Spleen (tissue), 11 donors: ENCODE data around the gene GRIN1. TPM values are rescaled to one million over a fixed set of nuclear protein-coding genes. Genes with fewer than 3 reads are reported as not detected.

Experiments
- DNase-seq: peaks from one replicate; pipeline ENCODE4 v3.0.0-alpha.2; 2020
- H3K27ac ChIP-seq, 8 donors: fragments of 200-600 bp; sonication (generic) in 7 of 8; 1 replicate in 4 of 8; 2 replicates in 4 of 8; pipeline versions ENCODE4 v1.5.0 to v1.8.0; 2016 to 2021; ENCODE audit warnings: inconsistent platforms in 4 of 8, mild to moderate bottlenecking in 4 of 8, moderate library complexity in 1 of 8
- H3K27me3 ChIP-seq, 7 donors: fragments of 200-600 bp; sonication (generic) in 6 of 7; replicated peaks in 1 of 7; 1 replicate in 4 of 7; 2 replicates in 3 of 7; pipeline versions ENCODE4 v1.5.0 to v1.8.0; 2016 to 2021; ENCODE audit warnings: inconsistent platforms in 3 of 7, mild to moderate bottlenecking in 1 of 7
- H3K36me3 ChIP-seq, 6 donors: fragments of 200-600 bp; sonication (generic) in 5 of 6; 1 replicate in 4 of 6; 2 replicates in 2 of 6; pipeline versions ENCODE4 v1.5.0 to v1.8.0; 2016 to 2021; ENCODE audit warnings: inconsistent platforms in 2 of 6
- H3K4me1 ChIP-seq, 6 donors: fragments of 200-600 bp; sonication (generic) in 5 of 6; 1 replicate in 3 of 6; 2 replicates in 3 of 6; pipeline versions ENCODE4 v1.5.0 to v1.8.0; 2016 to 2021; ENCODE audit warnings: inconsistent platforms in 3 of 6
- H3K4me3 ChIP-seq, 8 donors: fragments of 200-600 bp; sonication (generic) in 7 of 8; 1 replicate in 4 of 8; 2 replicates in 4 of 8; pipeline versions ENCODE4 v1.5.0 to v1.8.0; 2016 to 2021; ENCODE audit warnings: inconsistent platforms in 4 of 8, mild to moderate bottlenecking in 4 of 8, moderate library complexity in 2 of 8
- H3K9me3 ChIP-seq, 8 donors: fragments of 200-600 bp; sonication (generic) in 7 of 8; 1 replicate in 4 of 8; 2 replicates in 4 of 8; pipeline versions ENCODE4 v1.5.0 to v1.8.0; 2016 to 2021; ENCODE audit warnings: inconsistent platforms in 4 of 8
- CTCF ChIP-seq, 11 experiments: fragments of 200-600 bp in 7 of 11; fragments of 450-650 bp in 4 of 11; sonication (generic) in 4 of 11; IDR thresholded peaks in 8 of 11; conservative IDR thresholded peaks in 3 of 11; 1 replicate in 7 of 11; 2 replicates in 4 of 11; pipeline versions ENCODE4 v1.4.0 to v1.8.0; 2016 to 2021; ENCODE audit warnings: antibody characterized with exemption in 11 of 11, inconsistent platforms in 4 of 11, mild to moderate bottlenecking in 1 of 11
- POLR2A ChIP-seq, 3 donors: fragments of 450-650 bp; IDR thresholded peaks; one replicate each; pipeline ENCODE4 v1.5.1; 2017; ENCODE audit warnings: antibody characterized with exemption in 3 of 3, mild to moderate bottlenecking in 1 of 3
- POLR2AphosphoS5 ChIP-seq, 3 donors: sonication (generic); formaldehyde crosslinking; IDR thresholded peaks; one replicate each; pipeline ENCODE4 v1.5.1; 2017; ENCODE audit warnings: antibody characterized with exemption in 3 of 3
- WGBS, 5 donors: extraction: QIAGEN DNeasy Blood & Tissue Kit in 3 of 5; methylation state at CpG; one replicate each; pipeline versions ENCODE4 v1.1.5 to v1.1.7; 2013 to 2018; 5-methylcytosine and 5-hydroxymethylcytosine counted together
- intact Hi-C: fragments of 100-400 bp; cut with DNase I; formaldehyde crosslinking; loops from one replicate; pipeline ENCODE4 v1.15.0; 2023; ENCODE audit warnings: low total_unique reads
- polyA plus RNA-seq, 3 donors: library from polyadenylated mRNA; stranded (reverse); fragments of 200-250 nt; gene quantifications; one replicate each; pipeline ENCODE4 v1.2.1, GENCODE V29; 2013
- total RNA-seq, 7 donors: library from RNA; depleted of rRNA in 3 of 7; stranded (reverse); fragments of >200 nt in 3 of 7; fragmentation: NEBNext Ultra II Directional in 4 of 7; extraction: Animal tissue kit (Norgen Biotek cat#: 25700) in 4 of 7; gene quantifications; one replicate each; pipeline versions ENCODE4 v1.1.0 to v1.2.1, GENCODE V29; 2016 to 2021
- donor health status: healthy with polysubstance abuse.
- donor health status: DM: no; HTN: no; CAD: no; lungs with moderate emphysema.
- donor health status: DM: no; HTN: no; CAD: no.
- donor health status: Bipolar disorder and iron deficiency.
- donor health status: healthy.
- donor health status: DM: no; HTN: no; CAD: no.
- donor health status: DM: yes; HTN: yes; CAD: no.

The GRIN1 gene
- total and polyA plus RNA-seq, 10 donors, result 0.03 to 0.70 (median 0.05) TPM; not detected in 6

DNA sequence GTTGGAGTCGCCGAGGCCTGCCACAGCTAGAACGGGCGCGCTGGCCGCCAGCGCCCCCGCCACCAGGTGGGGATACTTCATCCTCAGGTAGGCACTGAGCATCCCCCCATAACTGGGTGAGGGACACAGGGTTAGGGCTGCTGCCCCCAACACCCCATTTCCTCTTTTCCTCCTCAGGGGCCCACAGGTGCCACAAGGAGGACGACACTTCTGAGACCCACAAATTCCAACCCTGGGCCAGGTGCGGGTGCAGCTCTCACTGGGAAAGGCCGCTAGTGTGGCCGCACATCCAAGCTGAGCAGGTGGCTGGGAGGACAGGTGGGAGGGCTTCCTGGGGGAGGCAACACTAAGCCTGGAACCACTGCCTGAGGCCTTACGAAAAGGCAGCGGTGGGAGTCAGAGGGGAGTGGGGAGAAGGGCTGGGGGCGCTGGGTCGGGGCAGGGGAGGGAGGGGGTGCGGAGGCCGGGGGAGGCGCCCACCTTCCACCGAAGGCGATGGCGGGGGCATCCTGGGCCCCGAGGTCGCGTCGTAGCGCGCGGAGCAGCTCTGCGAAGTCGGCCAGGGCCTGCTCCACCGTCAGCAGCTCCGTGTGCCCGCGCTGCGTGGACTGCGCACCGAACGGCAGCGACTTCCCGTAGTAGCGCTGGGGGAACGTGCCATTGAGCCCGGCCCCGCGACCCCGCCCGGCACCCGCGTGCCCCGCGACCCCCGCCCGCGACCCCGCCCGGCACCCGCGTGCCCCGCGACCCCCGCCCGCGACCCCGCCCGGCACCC lies 25.4 kb upstream of the GRIN1 start:
- TF ChIP-seq CTCF (IDR thresholded peaks at IDR 0.05 in 8 of 11, conservative IDR thresholded peaks at IDR 0.05 in 3 of 11) (no peak), POLR2AphosphoS5 (IDR thresholded peaks at IDR 0.05) (peak in 1 of 3 donors; percentile 3)
- H3K36me3 ChIP-seq, result peaks cover 0 to 49% (median 42%) of the 10 kb centered on the region in 6 donors
- H3K4me3 ChIP-seq, result peak overlapping the region in 6 of 8 donors; percentile 17 to 94 (median 72)
- intact Hi-C loops, result no loop called here
- H3K4me1 ChIP-seq, result peaks cover 8 to 33% (median 20%) of the 10 kb centered on the region in 6 donors
- no peak for DNase-seq
- no peaks in the 10 kb centered on the region for H3K27me3 ChIP-seq
- H3K9me3 ChIP-seq, result no peaks in the 10 kb centered on the region
- WGBS, 5 donors, result 32 to 57% (median 40%) methylated on average over 20 to 64 of the region's 66 CpGs
- H3K27ac ChIP-seq, result peak overlapping the region in 1 of 8 donors; percentile 79

GRCh38 chr9:137114220-137114612 lies 24.7 kb upstream of the GRIN1 start:
- Histone ChIP-seq H3K9me3 (no peaks in the 10 kb centered on the region), H3K36me3 (peaks cover 0 to 42% (median 35%) of the 10 kb centered on the region in 6 donors), H3K4me1 (peaks cover 8 to 39% (median 22%) of the 10 kb centered on the region in 6 donors), H3K27me3 (no peaks in the 10 kb centered on the region), H3K27ac (peak overlapping the region in 6 of 8 donors; percentile 43 to 81 (median 74)), H3K4me3 (peak overlapping the region; percentile 64 to 94 (median 74))
- TF ChIP-seq POLR2AphosphoS5 (IDR thresholded peaks at IDR 0.05), result no peak
- TF ChIP-seq CTCF (IDR thresholded peaks at IDR 0.05 in 8 of 11, conservative IDR thresholded peaks at IDR 0.05 in 3 of 11), result no peak
- no peak for TF ChIP-seq POLR2A (IDR thresholded peaks at IDR 0.05)
- 0 to 1% (median 1%) methylated on average over 9 to 45 of the region's 45 CpGs; no CpG with 5 or more reads in 1 of the 5 donors for WGBS, 5 donors
- DNase-seq, result no peak
- intact Hi-C loops, result no loop called here

- peak within 1 kb of the TSS; percentile 64 to 94 (median 74) for H3K4me3 ChIP-seq
- peaks cover 0 to 37% (median 30%) of the 10 kb centered on the region in 6 donors for H3K36me3 ChIP-seq
- intact Hi-C loops, result loop anchor here (5.0 kb wide), 1 partner anchor 107 kb away; the partner anchor contains the start of gene RNF208
- peak; percentile 96 for DNase-seq
- H3K9me3 ChIP-seq, result no peaks in the 10 kb centered on the region
- H3K4me1 ChIP-seq, result peaks cover 8 to 43% (median 22%) of the 10 kb centered on the region in 6 donors
- 3 to 12% (median 8%) methylated on average over 13 to 70 of the region's 70 CpGs for WGBS, 5 donors
- H3K27ac ChIP-seq, result peak within 1 kb of the TSS in 6 of 8 donors; percentile 43 to 81 (median 74)
- no peaks in the 10 kb centered on the region for H3K27me3 ChIP-seq
- TF ChIP-seq POLR2AphosphoS5 (IDR thresholded peaks at IDR 0.05), result peak; percentile 77 to 78 (median 77)
- no peak for TF ChIP-seq POLR2A (IDR thresholded peaks at IDR 0.05)
- TF ChIP-seq CTCF (IDR thresholded peaks at IDR 0.05 in 8 of 11, conservative IDR thresholded peaks at IDR 0.05 in 3 of 11), result peak in 1 of 11 experiments; percentile 9
These were observed 24.2 kb upstream of the GRIN1 start, which contains the start of gene DPP7 for GRCh38 chr9:137114613-137115393. TSS of gene DPP7 (minus strand) at chr9:137114733. CDS start at chr9:137114713, 20 bp downstream.
